ENCODE results near the gene EFNA2. TPM values are rescaled to one million over a fixed set of nuclear protein-coding genes. Genes with fewer than 3 reads are reported as not detected.

The EFNA2 gene
- total RNA-seq, 4 donors from 2014 or later: 30.5 to 112 (median 40.6) TPM

DNA sequence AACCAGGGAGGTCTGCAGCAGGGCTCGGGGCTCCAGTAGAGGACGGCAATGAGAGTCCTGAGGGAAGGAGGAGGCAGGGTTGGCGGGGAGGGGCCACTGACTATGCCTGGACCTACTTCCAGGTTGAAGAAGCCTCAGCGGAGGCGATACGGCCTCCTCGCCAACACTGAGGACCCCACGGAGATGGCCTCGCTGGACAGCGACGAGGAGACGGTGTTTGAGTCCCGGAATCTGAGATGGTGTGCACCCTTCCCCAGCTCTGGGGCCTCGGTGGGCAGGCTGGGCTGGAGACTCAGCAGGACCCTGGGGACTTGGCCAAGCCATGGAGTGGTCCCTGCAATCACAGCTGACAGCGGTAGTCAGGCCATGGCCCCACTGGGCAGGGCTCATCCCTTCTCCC lies 8.6 kb upstream of the EFNA2 start:
- 67 to 86% methylated on average over 1 to 15 of the region's 15 CpGs for WGBS, 2 donors (ENCODE audit: low coverage in 1 of 2)
- peaks cover 0 to 24% (median 11%) of the 10 kb centered on the region in 4 donors for H3K36me3 ChIP-seq
- no peaks in the 10 kb centered on the region for H3K9me3 ChIP-seq
- no peaks in the 10 kb centered on the region for H3K27me3 ChIP-seq
- no peak for DNase-seq
- intact Hi-C loops (cut with DNase I; ENCODE audit: low total_unique reads): no loop called here
- peaks cover 37 to 51% (median 46%) of the 10 kb centered on the region in 4 donors for H3K4me1 ChIP-seq
- peak overlapping the region; percentile 98 to 100 (median 100) for H3K27ac ChIP-seq
- no peak overlapping the region for H3K4me3 ChIP-seq
- in situ Hi-C loops (cut with MboI; ENCODE audit: low pct_ligation_motif_present in 1 of 4, low pct_unique_long_range_greater_than_20kb in 1 of 4, low sequenced_read_pairs in 3 of 4): loop anchor here in 2 of 4 donors (25.0 kb wide), 1 partner anchor 110 kb away; the partner anchor contains the start of gene NDUFS7 (in 2 of the 2)
- TF ChIP-seq POLR2AphosphoS5 (IDR thresholded peaks at IDR 0.05) (no peak), CTCF (IDR thresholded peaks at IDR 0.05) (no peak), POLR2A (IDR thresholded peaks at IDR 0.05) (no peak), EP300 (IDR thresholded peaks at IDR 0.05; ENCODE audit: low read depth) (no peak)

DNA sequence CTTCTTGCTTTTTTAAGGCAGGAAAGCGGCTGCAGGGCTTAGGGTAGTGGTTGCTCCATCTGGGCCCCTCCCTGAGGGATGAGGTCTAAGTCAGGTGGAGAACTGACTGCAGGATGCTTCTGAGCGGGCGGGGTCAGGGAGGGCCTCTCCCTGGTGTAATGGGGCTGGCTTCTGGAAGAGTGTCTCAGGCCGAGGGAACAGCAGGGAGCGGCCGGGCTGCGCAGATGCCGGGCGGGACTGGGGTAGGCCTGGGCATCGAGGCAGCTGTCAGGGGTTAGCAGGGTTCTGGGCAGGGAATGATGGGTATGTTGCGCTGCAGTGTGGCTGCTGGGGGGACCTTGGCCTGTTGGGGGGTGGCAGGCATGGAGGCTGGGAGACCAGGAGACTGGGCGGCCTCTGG lies 7.6 kb upstream of the EFNA2 start:
- intact Hi-C loops (cut with DNase I; ENCODE audit: low total_unique reads) (no loop called here), in situ Hi-C loops (cut with MboI; ENCODE audit: low pct_ligation_motif_present in 1 of 4, low pct_unique_long_range_greater_than_20kb in 1 of 4, low sequenced_read_pairs in 3 of 4) (loop anchor here in 2 of 4 donors (25.0 kb wide), 1 partner anchor 109 kb away; the partner anchor contains the start of gene NDUFS7 (in 2 of the 2))
- 88% methylated on average over 12 of the region's 12 CpGs; no CpG with 5 or more reads in 1 of the 2 donors for WGBS, 2 donors (ENCODE audit: low coverage in 1 of 2)
- TF ChIP-seq POLR2A (IDR thresholded peaks at IDR 0.05) (no peak), EP300 (IDR thresholded peaks at IDR 0.05; ENCODE audit: low read depth) (no peak), CTCF (IDR thresholded peaks at IDR 0.05) (no peak), POLR2AphosphoS5 (IDR thresholded peaks at IDR 0.05) (no peak)
- Histone ChIP-seq H3K4me3 (no peak overlapping the region), H3K9me3 (no peaks in the 10 kb centered on the region), H3K36me3 (peaks cover 0 to 15% (median 7%) of the 10 kb centered on the region in 4 donors), H3K27ac (peak overlapping the region in 1 of 4 donors; percentile 100), H3K27me3 (peaks cover 3% of the 10 kb centered on the region), H3K4me1 (peaks cover 30 to 46% (median 40%) of the 10 kb centered on the region in 4 donors)
- no peak for DNase-seq

GRCh38 chr19:1278713-1279660 lies 6.7 kb upstream of the EFNA2 start:
- Histone ChIP-seq H3K36me3 (peaks cover 0 to 10% (median 4%) of the 10 kb centered on the region in 4 donors), H3K27ac (no peak overlapping the region), H3K9me3 (no peaks in the 10 kb centered on the region), H3K4me1 (peaks cover 23 to 46% (median 42%) of the 10 kb centered on the region in 4 donors), H3K27me3 (peaks cover 12% of the 10 kb centered on the region), H3K4me3 (no peak overlapping the region)
- in situ Hi-C loops (cut with MboI; ENCODE audit: low pct_ligation_motif_present in 1 of 4, low pct_unique_long_range_greater_than_20kb in 1 of 4, low sequenced_read_pairs in 3 of 4): loop anchor here in 2 of 4 donors (25.0 kb wide), 1 partner anchor 108 kb away; the partner anchor contains the start of gene NDUFS7 (in 2 of the 2)
- TF ChIP-seq POLR2AphosphoS5 (IDR thresholded peaks at IDR 0.05): no peak
- TF ChIP-seq EP300 (IDR thresholded peaks at IDR 0.05; ENCODE audit: low read depth): no peak
- TF ChIP-seq POLR2A (IDR thresholded peaks at IDR 0.05): no peak
- TF ChIP-seq CTCF (IDR thresholded peaks at IDR 0.05): no peak
- 84% methylated on average over 25 of the region's 25 CpGs; no CpG with 5 or more reads in 1 of the 2 donors for WGBS, 2 donors (ENCODE audit: low coverage in 1 of 2)
- intact Hi-C loops (cut with DNase I; ENCODE audit: low total_unique reads): no loop called here
- no peak for DNase-seq

GRCh38 chr19:1279782-1280341 lies 5.8 kb upstream of the EFNA2 start:
- Histone ChIP-seq H3K27ac (peak overlapping the region in 1 of 4 donors; percentile 11), H3K36me3 (peaks cover 0 to 1% (median 0%) of the 10 kb centered on the region in 4 donors), H3K27me3 (peaks cover 20% of the 10 kb centered on the region), H3K4me1 (peaks cover 15 to 45% (median 39%) of the 10 kb centered on the region in 4 donors), H3K9me3 (no peaks in the 10 kb centered on the region), H3K4me3 (no peak overlapping the region)
- DNase-seq: peak; percentile 89
- TF ChIP-seq EP300 (IDR thresholded peaks at IDR 0.05; ENCODE audit: low read depth) (no peak), CTCF (IDR thresholded peaks at IDR 0.05) (peak; percentile 93 to 97 (median 96)), POLR2AphosphoS5 (IDR thresholded peaks at IDR 0.05) (no peak), POLR2A (IDR thresholded peaks at IDR 0.05) (no peak)
- in situ Hi-C loops (cut with MboI; ENCODE audit: low pct_ligation_motif_present in 1 of 4, low pct_unique_long_range_greater_than_20kb in 1 of 4, low sequenced_read_pairs in 3 of 4) (loop anchor here in 2 of 4 donors (25.0 kb wide), 1 partner anchor 107 kb away; the partner anchor contains the start of gene NDUFS7 (in 2 of the 2)), intact Hi-C loops (cut with DNase I; ENCODE audit: low total_unique reads) (loop anchor here (10.0 kb wide), 1 partner anchor 125 kb away; the partner anchor contains the start of genes DAZAP1 and GAMT)
- 31 to 67% methylated on average over 1 to 10 of the region's 10 CpGs for WGBS, 2 donors (ENCODE audit: low coverage in 1 of 2)
